Calu3 (cell line): Measurements from ENCODE around the gene KRT86. TPM values are rescaled to one million over a fixed set of nuclear protein-coding genes. Genes with fewer than 3 reads are reported as not detected.

Experiments
- BruUV-seq: library from RNA; stranded (reverse); fragments of 400-500 nt; replicated peaks from 2 replicates; lab custom pipeline; 2021; lab: Mats Ljungman, UMichigan
- CTCF ChIA-PET: fragments of 300-600 bp; sonication (Branson Sonifier 250); formaldehyde crosslinking; loops from one replicate; lab custom pipeline; 2022; ENCODE audit warnings: antibody characterized with exemption; lab: Charles Lee
- DNase-seq: peaks from one replicate; pipeline ENCODE4 v3.0.0; 2022
- H3K27ac Mint-ChIP-seq: one replicate; pipeline ENCODE4 v1.8.0; 2022; ENCODE audit warnings: mixed read lengths; ENCODE audit not compliant: unreplicated experiment
- H3K27me3 Mint-ChIP-seq: one replicate; pipeline ENCODE4 v1.8.0; 2022; ENCODE audit warnings: mixed read lengths; ENCODE audit not compliant: unreplicated experiment
- H3K36me3 Mint-ChIP-seq: one replicate; pipeline ENCODE4 v1.8.0; 2022; ENCODE audit warnings: mild to moderate bottlenecking, moderate library complexity, mixed read lengths; ENCODE audit not compliant: insufficient read depth, unreplicated experiment
- H3K4me1 Mint-ChIP-seq: one replicate; pipeline ENCODE4 v1.8.0; 2022; ENCODE audit warnings: mild to moderate bottlenecking, low read depth, mixed read lengths; ENCODE audit not compliant: unreplicated experiment
- H3K4me3 Mint-ChIP-seq: one replicate; pipeline ENCODE4 v1.8.0; 2022; ENCODE audit warnings: mild to moderate bottlenecking, low read depth, moderate library complexity, mixed read lengths; ENCODE audit not compliant: unreplicated experiment
- H3K9me3 Mint-ChIP-seq: one replicate; pipeline ENCODE4 v1.8.0; 2022; ENCODE audit warnings: low read depth, mixed read lengths; ENCODE audit not compliant: unreplicated experiment
- intact Hi-C: fragments of 100-400 bp; cut with micrococcal nuclease; formaldehyde crosslinking; loops from one replicate; pipeline ENCODE4 v1.10.0; 2022; ENCODE audit not compliant: unreplicated experiment
- total RNA-seq: library from RNA; stranded (reverse); gene quantifications from 2 replicates; pipeline ENCODE4 v1.2.3, GENCODE V29; 2022
- TF ChIP-seq, protein P1 (sequence below): fragments of 200-600 bp; IDR thresholded peaks from one replicate; pipeline ENCODE4 v1.8.0; 2022; ENCODE audit warnings: antibody characterized with exemption; ENCODE audit not compliant: unreplicated experiment

KRT86 gene
- total RNA-seq, 1 experiment from 2014 or later: 3.6 TPM

DNA sequence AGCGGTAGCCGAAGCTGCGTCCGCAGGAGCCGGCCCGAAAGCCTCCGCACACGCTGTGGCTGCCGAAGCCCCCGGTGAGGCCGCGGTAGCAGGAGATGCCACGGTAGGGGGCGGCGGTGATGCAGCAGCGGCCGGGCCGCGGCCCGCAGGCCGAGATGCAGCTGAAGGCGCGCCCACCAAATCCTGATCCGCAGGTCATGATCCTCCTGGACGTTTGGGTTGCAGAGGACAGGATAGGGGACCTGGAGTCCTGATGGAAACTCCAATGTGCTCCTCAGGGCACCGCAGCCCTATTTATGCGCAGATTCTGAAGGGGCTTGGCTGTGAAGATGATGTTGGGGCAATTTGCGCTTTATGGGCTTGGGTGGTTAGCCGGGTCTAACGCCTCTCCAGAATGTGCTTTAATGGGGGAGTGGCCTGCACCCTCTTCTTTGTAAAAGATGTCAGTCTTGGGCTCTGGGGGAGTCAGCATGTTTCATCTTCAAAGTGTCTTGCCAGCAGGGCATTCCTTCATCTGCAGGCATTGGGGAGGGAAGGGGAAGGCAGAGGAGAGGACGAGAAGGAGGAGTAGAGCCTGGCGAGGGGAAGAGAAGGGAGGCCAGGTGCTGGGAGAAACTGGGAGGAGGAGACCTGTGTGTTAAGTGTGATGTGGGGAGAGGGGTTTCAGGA is 17.0 kb downstream of the KRT86 start, which contains the start of gene KRT81:
KRT81 (minus strand) TSS at position 268 of the 669 bp plus-strand sequence; CDS start at position 199, 69 bp downstream.
- BruUV-seq: no TSS peak
- TF ChIP-seq, protein P1, sequence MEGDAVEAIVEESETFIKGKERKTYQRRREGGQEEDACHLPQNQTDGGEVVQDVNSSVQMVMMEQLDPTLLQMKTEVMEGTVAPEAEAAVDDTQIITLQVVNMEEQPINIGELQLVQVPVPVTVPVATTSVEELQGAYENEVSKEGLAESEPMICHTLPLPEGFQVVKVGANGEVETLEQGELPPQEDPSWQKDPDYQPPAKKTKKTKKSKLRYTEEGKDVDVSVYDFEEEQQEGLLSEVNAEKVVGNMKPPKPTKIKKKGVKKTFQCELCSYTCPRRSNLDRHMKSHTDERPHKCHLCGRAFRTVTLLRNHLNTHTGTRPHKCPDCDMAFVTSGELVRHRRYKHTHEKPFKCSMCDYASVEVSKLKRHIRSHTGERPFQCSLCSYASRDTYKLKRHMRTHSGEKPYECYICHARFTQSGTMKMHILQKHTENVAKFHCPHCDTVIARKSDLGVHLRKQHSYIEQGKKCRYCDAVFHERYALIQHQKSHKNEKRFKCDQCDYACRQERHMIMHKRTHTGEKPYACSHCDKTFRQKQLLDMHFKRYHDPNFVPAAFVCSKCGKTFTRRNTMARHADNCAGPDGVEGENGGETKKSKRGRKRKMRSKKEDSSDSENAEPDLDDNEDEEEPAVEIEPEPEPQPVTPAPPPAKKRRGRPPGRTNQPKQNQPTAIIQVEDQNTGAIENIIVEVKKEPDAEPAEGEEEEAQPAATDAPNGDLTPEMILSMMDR: no peak
- Mint-ChIP-seq H3K36me3 (peaks cover 7% of the 10 kb centered on the region), H3K4me1 (peaks cover 18% of the 10 kb centered on the region), H3K4me3 (no peak within 1 kb of the TSS), H3K27me3 (peaks cover 11% of the 10 kb centered on the region), H3K27ac (no peak within 1 kb of the TSS), H3K9me3 (peaks cover 3% of the 10 kb centered on the region)
- intact Hi-C loops: no loop called here
- CTCF ChIA-PET: no interaction called here
- DNase-seq: no peak

GRCh38 chr12:52293926-52294325 is 19.5 kb downstream of the KRT86 start:
- Mint-ChIP-seq H3K4me1 (peaks cover 9% of the 10 kb centered on the region), H3K4me3 (no peak overlapping the region), H3K9me3 (peaks cover 3% of the 10 kb centered on the region), H3K27ac (no peak overlapping the region), H3K27me3 (peaks cover 13% of the 10 kb centered on the region), H3K36me3 (peaks cover 7% of the 10 kb centered on the region)
- CTCF ChIA-PET: no interaction called here
- TF ChIP-seq, protein P1: no peak
- DNase-seq: no peak
- intact Hi-C loops: no loop called here
- no TSS peak for BruUV-seq

- Mint-ChIP-seq H3K27ac (no peak overlapping the region), H3K9me3 (peaks cover 3% of the 10 kb centered on the region), H3K4me3 (no peak overlapping the region), H3K4me1 (peaks cover 9% of the 10 kb centered on the region), H3K36me3 (peaks cover 7% of the 10 kb centered on the region), H3K27me3 (peaks cover 13% of the 10 kb centered on the region)
- DNase-seq: no peak
- no TSS peak for BruUV-seq
- CTCF ChIA-PET: interaction anchor here (0.6 kb wide), 1 partner anchor 13 kb away, joined by 5 read pairs; no protein-coding TSS in a partner anchor
- TF ChIP-seq, protein P1: no peak
- intact Hi-C loops: no loop called here
These were observed 20.4 kb downstream of the KRT86 start for GRCh38 chr12:52294803-52295202.

DNA sequence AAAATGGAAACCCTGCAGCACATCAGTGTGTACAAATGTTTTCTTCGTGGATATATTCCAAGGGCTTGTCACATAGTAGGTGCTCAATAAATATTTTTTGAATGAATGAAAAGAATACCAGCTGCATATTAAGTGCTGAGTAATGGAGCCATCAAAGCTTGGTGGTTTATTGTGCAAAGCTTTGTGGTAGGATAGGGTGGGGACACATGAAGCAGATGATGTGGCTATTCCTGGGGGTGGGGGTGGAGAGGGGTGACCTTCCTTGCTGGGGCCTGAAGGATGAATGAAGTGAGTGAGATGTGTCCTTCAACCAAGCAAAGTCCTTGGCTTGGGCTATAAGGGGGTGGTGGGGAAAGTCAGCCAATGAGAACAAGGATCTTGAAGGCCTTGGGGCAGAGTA is 21.2 kb downstream of the KRT86 start:
- H3K9me3 Mint-ChIP-seq: peaks cover 3% of the 10 kb centered on the region
- CTCF ChIA-PET: interaction anchor here (0.6 kb wide), 1 partner anchor 14 kb away, joined by 5 read pairs; no protein-coding TSS in a partner anchor
- no peak for DNase-seq
- peaks cover 7% of the 10 kb centered on the region for H3K36me3 Mint-ChIP-seq
- H3K4me1 Mint-ChIP-seq: peaks cover 9% of the 10 kb centered on the region
- intact Hi-C loops: no loop called here
- TF ChIP-seq, protein P1: no peak
- H3K4me3 Mint-ChIP-seq: no peak overlapping the region
- no TSS peak for BruUV-seq
- H3K27ac Mint-ChIP-seq: peak overlapping the region; percentile 43
- H3K27me3 Mint-ChIP-seq: peaks cover 13% of the 10 kb centered on the region
